ENCODE results near the gene DYNC1I1. TPM values are rescaled to one million over a fixed set of nuclear protein-coding genes. Genes with fewer than 3 reads are reported as not detected.

The DYNC1I1 gene
- total and polyA plus RNA-seq, 2 of the 4 experiments (the other 2 are of a cell fraction): under 0.01 to 0.15 TPM

DNA sequence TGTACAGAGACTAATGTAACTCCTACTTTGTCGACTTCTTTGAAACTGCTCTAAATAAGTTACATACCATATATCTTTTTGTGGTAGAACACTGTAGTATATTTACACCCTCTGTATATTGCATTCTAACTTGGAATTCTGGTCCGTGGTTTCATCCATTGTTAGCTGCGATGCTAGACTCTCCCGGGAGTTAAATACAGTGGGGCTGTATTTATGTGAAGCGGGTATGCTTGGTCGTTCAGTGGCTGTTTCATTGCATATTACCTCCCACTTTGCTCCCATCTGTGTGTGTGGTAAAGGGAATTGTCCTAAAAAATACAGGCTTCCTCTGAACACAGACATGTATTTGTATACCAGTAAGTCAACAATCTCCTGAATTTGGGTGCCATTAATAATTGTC lies 318.4 kb downstream of the DYNC1I1 start:
- Histone ChIP-seq H2AK9ac (replicated peaks; ENCODE audit: low read depth, low read length, poor library complexity) (no peak overlapping the region), H3K9me1 (ENCODE audit: insufficient read depth, low read length) (no peaks in the 10 kb centered on the region), H3K4me3 (ENCODE audit: insufficient read depth, low read depth, low read length) (no peak overlapping the region), H2AFZ (replicated peaks; ENCODE audit: low read length, poor library complexity) (no peak overlapping the region), H3K27me3 (ENCODE audit: control insufficient read depth, insufficient read depth, low read length) (no peaks in the 10 kb centered on the region), H4K8ac (ENCODE audit: low read depth in 2 of 2, low read length in 2 of 2) (no peak overlapping the region), H2AK5ac (ENCODE audit: low read depth, low read length) (no peak overlapping the region), H4K20me1 (ENCODE audit: insufficient read depth, low read length) (no peaks in the 10 kb centered on the region), H4K5ac (ENCODE audit: low read depth, low read length) (no peak overlapping the region), H3K14ac (replicated peaks; ENCODE audit: low read depth, low read length) (no peak overlapping the region), H3K36me3 (ENCODE audit: control insufficient read depth, insufficient read depth, low read length) (no peaks in the 10 kb centered on the region), H3K4me2 (ENCODE audit: low read depth, low read length) (no peak overlapping the region), H2BK20ac (ENCODE audit: low read depth, low read length) (no peak overlapping the region), H3K4ac (ENCODE audit: low read depth, low read length) (no peak overlapping the region), H3K27ac (ENCODE audit: insufficient read depth, low read length) (no peak overlapping the region), H3K79me1 (ENCODE audit: low read depth in 1 of 2, low read length in 2 of 2) (no peaks in the 10 kb centered on the region), H2BK5ac (ENCODE audit: low read depth, low read length, poor library complexity, severe bottlenecking) (no peak overlapping the region), H2BK120ac (ENCODE audit: low read depth, low read length) (no peak overlapping the region), H4K91ac (ENCODE audit: insufficient read depth, low read depth, low read length) (no peak overlapping the region), H3K56ac (ENCODE audit: extremely low read depth, insufficient read depth, low read length) (no peak overlapping the region), H3K9ac (ENCODE audit: low read depth, low read length) (no peak overlapping the region), H3K23ac (ENCODE audit: low read depth, low read length) (no peak overlapping the region), H3K9me3 (ENCODE audit: control insufficient read depth, insufficient read depth, low read length) (no peaks in the 10 kb centered on the region), H3K4me1 (ENCODE audit: control insufficient read depth, insufficient read depth, low read length) (no peaks in the 10 kb centered on the region), H2BK15ac (ENCODE audit: low read depth, low read length) (no peak overlapping the region), H3K18ac (ENCODE audit: low read depth, low read length) (no peak overlapping the region)
- ChIA-PET CTCF (no interaction called here), POLR2A (ENCODE audit: unreplicated experiment) (no interaction called here)
- TF ChIP-seq, protein P1, sequence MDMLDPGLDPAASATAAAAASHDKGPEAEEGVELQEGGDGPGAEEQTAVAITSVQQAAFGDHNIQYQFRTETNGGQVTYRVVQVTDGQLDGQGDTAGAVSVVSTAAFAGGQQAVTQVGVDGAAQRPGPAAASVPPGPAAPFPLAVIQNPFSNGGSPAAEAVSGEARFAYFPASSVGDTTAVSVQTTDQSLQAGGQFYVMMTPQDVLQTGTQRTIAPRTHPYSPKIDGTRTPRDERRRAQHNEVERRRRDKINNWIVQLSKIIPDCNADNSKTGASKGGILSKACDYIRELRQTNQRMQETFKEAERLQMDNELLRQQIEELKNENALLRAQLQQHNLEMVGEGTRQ (IDR thresholded peaks at IDR 0.05; ENCODE audit: low read depth, low read length): no peak
- no peak for TF ChIP-seq BHLHE40 (IDR thresholded peaks at IDR 0.05; ENCODE audit: low read depth, low read length)
- no peak for TF ChIP-seq SMC3 (IDR thresholded peaks at IDR 0.05; ENCODE audit: low read depth, low read length)
- TF ChIP-seq RAD21 (IDR thresholded peaks at IDR 0.05; ENCODE audit: low read length): no peak
- TF ChIP-seq POLR2A (IDR thresholded peaks at IDR 0.05; ENCODE audit: low read depth, low read length): no peak
- no peak for TF ChIP-seq RCOR1 (IDR thresholded peaks at IDR 0.05; ENCODE audit: insufficient replicate concordance, low read length)
- TF ChIP-seq CEBPB (IDR thresholded peaks at IDR 0.05; ENCODE audit: low read depth, low read length): no peak
- no peak for TF ChIP-seq NFE2L2 (IDR thresholded peaks at IDR 0.05; ENCODE audit: low read depth, low read length)
- TF ChIP-seq, protein P2, sequence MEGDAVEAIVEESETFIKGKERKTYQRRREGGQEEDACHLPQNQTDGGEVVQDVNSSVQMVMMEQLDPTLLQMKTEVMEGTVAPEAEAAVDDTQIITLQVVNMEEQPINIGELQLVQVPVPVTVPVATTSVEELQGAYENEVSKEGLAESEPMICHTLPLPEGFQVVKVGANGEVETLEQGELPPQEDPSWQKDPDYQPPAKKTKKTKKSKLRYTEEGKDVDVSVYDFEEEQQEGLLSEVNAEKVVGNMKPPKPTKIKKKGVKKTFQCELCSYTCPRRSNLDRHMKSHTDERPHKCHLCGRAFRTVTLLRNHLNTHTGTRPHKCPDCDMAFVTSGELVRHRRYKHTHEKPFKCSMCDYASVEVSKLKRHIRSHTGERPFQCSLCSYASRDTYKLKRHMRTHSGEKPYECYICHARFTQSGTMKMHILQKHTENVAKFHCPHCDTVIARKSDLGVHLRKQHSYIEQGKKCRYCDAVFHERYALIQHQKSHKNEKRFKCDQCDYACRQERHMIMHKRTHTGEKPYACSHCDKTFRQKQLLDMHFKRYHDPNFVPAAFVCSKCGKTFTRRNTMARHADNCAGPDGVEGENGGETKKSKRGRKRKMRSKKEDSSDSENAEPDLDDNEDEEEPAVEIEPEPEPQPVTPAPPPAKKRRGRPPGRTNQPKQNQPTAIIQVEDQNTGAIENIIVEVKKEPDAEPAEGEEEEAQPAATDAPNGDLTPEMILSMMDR (conservative IDR thresholded peaks at IDR 0.05; ENCODE audit: low read depth, low read length): no peak
- TF ChIP-seq RFX5 (IDR thresholded peaks at IDR 0.05; ENCODE audit: low read depth, low read length): no peak
- TF ChIP-seq, protein P3, sequence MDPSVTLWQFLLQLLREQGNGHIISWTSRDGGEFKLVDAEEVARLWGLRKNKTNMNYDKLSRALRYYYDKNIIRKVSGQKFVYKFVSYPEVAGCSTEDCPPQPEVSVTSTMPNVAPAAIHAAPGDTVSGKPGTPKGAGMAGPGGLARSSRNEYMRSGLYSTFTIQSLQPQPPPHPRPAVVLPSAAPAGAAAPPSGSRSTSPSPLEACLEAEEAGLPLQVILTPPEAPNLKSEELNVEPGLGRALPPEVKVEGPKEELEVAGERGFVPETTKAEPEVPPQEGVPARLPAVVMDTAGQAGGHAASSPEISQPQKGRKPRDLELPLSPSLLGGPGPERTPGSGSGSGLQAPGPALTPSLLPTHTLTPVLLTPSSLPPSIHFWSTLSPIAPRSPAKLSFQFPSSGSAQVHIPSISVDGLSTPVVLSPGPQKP (IDR thresholded peaks at IDR 0.05; ENCODE audit: borderline replicate concordance, low read depth, low read length): no peak
- TF ChIP-seq MAFK (IDR thresholded peaks at IDR 0.05; ENCODE audit: low read depth, low read length): no peak
- no peak for TF ChIP-seq MAZ (IDR thresholded peaks at IDR 0.05; ENCODE audit: borderline replicate concordance, low read depth, low read length)
- intact Hi-C loops (cut with micrococcal nuclease): loop anchor here (5.0 kb wide), 1 partner anchor 232 kb away; the partner anchor contains the start of gene SLC25A13
- in situ Hi-C loops (cut with MboI; ENCODE audit: low sequenced_read_pairs): no loop called here
- dilution Hi-C loops (cut with HindIII; ENCODE audit: low sequenced_read_pairs, unreplicated experiment): no loop called here
- ATAC-seq (ENCODE audit: low read depth): no peak
- no peak for DNase-seq
- no CpG with 5 or more reads among the region's 6 CpGs for WGBS, 2 experiments (ENCODE audit: extremely low coverage in 2 of 2, insufficient read length in 1 of 2)
- BruUV-seq (replicated peaks): no TSS peak
